ENCODE results near the gene TMEM37. TPM values are rescaled to one million over a fixed set of nuclear protein-coding genes. Genes with fewer than 3 reads are reported as not detected.

The TMEM37 gene
- total RNA-seq, 1 donor from 2014 or later: 0.73 TPM

DNA sequence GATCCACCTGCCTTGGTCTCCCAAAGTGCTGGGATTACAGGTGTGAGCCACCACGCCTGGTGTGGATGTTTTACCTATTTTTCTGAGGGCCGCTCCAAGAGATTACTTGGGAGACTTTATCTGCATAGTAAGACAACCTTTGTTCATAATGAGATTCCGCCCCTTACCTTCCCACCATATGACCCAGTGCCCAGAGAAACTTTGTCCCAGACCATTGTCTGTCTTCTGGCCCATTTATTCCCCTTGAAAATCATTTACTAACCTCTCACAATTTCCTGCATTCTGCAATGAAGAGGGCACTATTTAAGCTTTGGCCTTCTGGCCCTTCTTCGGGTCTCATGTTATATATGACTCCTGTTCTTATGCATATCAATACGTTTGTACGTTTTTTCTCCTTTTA is 13.7 kb upstream of the TMEM37 start:
- no peak for DNase-seq (ENCODE audit: low read depth, low spot score)

DNA sequence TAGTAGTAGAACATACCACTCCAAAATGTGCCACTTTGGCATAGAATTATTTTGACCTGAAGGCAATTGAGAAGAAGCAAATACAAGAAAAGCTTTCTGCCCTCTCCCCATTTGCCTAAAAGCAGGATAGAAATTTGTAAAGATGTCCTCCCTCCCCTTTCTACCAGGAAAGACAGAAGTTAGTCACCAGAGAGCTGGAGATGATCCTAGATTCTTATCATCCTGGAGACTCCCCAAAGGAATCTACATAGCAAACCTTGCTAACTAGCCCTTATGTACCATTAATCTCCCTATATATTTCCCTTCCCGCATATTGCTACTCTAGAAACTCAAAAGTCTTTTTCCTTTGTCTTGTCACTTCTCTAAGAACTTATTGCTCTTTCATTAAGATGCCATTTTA is 12.6 kb upstream of the TMEM37 start:
- no peak for DNase-seq (ENCODE audit: low read depth, low spot score)

DNA sequence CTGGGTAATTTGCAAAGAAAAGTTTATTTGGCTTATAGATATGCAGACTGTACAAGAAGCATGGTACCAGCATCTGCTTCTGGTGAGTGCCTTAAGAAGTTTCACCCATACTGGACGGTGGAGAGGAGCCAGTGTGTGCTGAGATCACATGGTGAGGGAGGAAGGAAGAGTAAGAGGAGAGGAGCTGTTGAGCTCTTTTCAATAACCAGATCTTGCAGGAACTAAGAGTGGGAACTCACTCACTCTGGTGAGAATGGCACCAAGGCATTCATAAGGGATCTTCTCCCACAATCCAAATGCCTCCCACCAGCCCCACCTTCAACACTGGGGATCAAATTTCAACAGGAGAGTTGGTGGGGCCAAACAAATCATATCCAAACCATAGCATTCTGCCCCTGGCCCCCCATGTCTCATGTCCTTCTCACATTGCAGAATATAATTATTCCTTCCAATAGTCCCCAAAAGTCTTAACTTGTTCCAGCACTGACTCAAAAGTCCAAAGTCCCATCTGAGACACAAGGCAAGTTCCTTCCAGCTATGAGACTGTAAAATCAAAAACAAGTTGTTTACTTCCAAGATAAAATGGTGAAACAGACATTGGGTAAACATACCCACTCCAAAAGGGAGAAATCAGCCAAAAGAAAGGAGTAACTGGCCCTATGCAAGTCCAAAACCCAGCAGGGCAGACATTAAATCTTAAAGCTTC is 11.7 kb upstream of the TMEM37 start:
- no peak for DNase-seq (ENCODE audit: low read depth, low spot score)

DNA sequence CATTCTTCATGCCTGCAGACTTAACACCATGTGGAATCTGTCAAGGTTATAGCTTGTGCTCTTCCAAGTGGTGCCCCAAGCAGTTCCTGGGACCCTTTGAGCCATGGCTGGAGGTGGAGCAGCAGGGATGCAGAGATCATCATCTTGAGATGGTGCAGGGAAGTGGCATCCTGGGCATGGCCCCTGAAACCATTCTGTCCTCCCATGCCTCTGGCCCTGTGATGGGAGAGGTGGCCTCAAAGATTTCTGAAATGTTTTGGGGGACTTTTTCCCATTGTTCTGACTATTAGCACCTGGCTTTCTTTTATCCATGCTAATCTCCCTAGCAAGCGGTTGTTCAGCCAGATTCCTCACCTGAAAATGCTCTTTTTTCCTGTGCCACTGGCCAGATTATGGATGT is 10.3 kb upstream of the TMEM37 start:
- DNase-seq (ENCODE audit: low read depth, low spot score): no peak

DNA sequence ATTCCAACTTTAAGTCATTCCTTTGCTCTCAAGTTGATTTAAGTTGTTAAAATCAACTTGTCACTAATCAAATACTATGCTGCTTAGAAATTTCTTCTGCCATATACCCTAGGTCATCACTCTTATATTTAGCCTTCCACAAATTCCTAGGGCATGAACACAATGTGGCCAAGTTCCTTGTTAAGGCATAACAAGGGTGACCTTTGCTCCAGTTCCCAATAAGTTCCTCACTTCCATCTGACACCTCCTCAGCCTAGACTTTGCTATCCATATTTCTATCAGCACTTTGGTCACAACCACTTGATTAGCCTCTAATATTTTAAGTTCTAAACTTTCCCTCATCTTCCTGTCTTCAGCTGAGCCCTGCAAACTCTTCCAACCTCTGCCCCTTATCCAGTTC is 9.9 kb upstream of the TMEM37 start:
- no peak for DNase-seq (ENCODE audit: low read depth, low spot score)

DNA sequence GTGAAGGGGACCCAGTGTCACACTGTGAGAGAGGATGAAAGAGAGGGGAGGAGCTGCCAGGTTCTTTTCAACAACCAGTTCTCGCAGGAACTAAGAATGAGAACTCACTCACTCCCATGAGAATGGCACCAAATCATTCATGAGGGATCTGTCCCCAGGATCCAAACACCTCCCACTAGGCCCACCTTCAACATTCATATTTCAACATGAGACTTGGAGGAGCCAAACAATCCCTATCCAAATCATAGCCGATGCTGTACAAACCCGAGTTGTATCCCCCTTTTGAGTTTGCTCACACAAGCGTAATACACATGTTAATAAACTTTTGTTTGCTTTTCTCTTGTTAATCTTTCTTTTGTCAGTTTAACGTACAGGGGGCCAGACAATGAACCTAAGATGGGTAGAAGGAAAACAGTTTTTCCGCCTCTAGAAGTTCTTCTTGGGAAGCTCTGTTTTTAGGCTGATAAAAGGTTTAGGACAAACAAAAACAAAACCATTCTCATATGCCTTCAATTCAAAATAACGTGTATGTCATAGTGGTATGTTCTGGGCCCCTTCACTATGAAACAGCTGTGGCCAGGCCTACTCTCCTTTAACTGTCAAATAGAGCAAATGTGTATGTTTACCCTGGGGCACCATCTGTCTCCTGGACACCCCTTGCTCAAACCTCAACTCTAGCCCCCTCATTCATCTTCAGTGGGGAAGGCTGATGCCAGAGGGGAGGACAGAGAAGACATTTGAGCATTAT is 9.1 kb upstream of the TMEM37 start:
- no peak for DNase-seq (ENCODE audit: low read depth, low spot score)

DNA sequence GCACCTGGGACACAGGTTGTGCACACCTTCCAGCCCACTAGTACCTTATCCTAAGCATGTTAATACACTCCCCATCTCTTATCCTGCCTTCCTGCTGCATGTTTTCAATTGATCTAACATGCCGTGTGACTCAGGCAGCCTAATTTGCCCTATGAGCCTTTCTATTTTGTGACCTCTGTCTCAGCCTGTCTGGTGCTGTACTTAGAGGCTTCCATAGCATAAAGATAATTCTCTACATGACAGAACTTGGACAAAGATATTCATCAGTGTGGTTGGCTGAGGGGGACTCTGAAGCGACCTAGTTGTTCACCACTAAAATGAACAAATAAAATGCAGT is 8.6 kb upstream of the TMEM37 start:
- DNase-seq (ENCODE audit: low read depth, low spot score): no peak

DNA sequence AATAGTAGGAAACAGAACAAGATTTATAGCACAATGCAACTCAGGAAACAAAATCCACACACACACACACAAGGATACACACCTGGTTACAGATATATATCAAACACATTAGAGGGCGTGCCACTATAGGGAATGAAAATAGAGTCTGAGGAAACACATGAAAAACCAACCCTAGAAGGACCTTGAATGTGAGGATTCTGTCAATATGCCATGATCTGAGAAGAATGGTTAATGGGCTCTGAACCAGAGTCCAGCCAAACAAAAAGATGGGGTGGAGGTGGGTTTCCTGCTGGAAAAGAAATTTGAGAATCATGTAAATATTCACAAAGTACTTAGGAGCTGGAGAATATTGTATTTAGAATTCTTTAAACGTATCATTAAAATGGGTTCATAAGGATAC is 7.8 kb upstream of the TMEM37 start:
- no peak for DNase-seq (ENCODE audit: low read depth, low spot score)

DNA sequence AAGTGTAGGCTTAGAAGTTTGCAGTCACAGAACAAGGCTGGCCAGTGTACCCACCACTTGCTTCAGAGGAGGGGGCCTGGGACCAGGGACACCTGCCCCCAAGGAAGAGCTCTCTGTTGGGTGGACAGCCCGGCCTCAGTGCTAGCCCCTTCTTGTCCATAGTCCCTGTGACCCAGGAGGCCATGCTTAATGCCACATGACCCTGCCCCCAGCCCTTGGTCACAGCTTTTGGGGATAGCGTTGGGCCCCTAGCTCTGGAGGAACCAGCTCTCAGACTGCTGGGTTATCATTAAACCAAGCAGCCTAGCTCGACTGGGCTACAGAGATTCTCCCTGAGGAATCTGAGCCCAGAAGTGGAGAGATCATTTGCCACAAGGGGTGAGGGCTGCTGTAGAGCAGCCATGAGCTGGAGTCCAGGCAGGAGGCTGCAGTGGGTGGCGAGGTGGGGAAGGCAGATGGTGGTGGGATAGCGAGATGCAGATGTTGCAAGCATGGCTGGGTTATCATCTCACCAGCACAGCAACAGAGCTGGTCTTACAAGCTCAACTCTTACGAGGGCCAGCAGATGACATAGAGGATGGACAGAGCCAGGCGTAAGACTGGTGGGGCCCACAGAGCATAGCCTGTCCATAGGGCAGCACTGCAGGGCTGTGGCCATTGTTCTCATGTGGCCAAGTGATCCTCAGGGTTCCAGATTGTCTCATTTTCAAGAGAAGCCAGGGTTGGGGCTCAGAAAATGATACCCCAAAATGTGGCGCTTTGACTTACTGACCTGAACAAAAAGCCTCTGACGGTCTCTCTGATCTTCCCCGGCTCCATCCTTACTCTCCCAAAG is 7.2 kb upstream of the TMEM37 start:
- DNase-seq (ENCODE audit: low read depth, low spot score): no peak

DNA sequence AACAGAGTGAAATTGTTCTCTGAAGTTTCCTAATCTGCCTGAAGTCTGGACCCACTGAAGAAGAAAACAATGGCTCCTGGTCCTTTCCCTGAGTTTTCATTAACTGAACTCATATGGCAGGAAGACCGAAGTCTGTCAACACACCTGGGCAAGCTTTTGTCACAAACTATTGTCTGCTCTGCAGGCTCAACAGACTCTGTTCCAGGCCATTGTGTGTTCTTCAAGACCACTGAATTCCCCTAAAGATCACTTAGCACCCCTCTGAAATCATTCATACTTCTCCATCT is 6.6 kb upstream of the TMEM37 start:
- DNase-seq (ENCODE audit: low read depth, low spot score): no peak

DNA sequence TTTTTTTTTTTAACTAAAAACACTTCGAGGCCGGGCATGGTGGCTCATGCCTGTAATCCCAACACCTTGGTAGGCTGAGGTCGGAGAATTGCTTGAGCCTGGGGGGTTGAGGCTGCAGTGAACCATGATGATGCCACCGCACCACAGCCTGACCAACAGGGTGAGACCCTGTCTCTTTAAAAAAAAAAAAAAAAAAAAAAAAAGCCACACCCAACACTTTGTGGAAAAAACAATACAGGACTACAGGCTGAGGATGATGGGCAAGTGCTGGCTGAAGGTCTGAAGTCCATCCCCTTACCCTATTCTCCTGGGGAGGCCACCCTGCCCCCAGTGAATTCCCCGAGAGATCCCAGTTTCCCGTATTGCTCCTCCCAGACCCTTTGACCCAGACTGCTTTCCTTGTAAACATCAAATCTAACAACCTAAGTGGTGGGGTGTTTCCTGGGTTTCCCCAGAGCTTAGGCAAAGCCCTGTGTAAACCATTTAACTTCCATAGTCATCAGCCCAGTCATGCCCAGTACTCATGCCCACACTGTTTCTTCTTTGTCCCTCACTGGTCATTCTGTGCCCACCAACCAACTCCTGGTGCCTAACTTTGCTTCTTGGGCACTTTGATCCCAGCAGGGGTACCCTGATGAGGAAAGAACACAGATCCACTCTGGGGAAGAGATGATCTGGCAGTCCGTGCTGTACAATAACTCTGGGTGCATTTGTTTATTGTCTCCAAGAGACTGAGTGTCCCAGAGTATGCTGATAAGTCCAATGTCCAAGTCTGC is 5.8 kb upstream of the TMEM37 start:
- no peak for DNase-seq (ENCODE audit: low read depth, low spot score)

DNA sequence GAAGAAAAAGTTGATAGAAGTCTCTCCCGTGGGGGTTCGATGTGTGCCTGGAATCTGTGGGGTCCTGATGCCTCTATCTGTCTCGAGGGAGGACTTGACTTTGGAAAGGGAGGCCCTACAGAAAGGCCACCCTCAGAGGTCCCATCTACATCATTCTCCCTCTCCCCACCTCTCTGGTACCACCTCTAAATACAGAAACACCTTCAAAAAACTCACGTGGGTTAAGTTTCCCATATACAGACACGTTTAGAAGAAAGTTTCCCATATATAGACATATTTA is 5.3 kb upstream of the TMEM37 start:
- no peak for DNase-seq (ENCODE audit: low read depth, low spot score)

DNA sequence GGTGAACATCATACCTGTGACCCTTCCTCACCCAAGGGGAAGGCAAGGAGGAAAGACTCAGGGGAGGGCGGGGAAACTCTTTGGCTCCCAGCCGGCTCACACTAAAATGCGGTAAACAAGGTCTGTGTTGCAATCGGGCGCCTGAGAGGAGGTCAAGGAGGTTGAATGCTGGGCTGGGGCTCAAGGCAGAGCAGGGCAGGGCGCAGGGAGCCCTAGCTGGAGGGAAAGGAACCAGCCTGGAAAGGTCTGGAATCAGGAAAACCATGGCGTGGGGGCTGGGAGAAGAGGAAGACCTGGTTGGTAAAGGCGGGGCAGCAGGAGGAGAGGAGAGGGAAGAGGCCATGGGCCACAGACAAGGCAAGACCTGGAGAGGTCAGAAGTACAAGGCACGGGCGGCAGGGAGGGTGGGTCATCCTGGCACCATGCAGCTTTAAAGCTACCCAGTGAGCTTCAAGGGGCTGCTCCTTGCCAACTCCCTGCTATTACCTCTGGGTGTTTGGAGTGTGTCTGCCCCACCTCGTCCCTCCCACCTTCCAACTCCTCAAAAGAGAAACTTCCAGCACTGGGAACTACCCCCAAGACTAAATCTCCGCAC is 4.8 kb upstream of the TMEM37 start:
- no peak for DNase-seq (ENCODE audit: low read depth, low spot score)

DNA sequence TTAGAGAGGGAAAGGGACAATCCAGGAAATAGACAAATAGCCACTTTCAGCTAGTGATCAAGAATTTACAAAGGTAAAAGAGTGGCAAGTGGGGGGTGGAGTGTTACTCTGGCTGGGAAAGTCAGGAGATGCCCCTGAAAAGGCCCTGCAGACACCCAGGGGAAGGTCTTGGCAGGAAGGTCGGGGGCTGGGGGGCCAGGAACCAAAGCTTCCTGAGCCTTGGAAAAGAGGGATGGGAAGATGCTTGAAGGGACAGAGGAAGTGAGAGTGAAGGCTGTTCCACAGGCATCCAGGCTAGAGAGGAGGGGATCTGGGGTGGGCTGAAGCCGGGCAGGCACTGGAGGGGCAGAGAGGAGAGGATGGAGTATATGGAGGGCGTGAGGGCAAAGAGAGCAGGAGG is 3.9 kb upstream of the TMEM37 start:
- no peak for DNase-seq (ENCODE audit: low read depth, low spot score)

DNA sequence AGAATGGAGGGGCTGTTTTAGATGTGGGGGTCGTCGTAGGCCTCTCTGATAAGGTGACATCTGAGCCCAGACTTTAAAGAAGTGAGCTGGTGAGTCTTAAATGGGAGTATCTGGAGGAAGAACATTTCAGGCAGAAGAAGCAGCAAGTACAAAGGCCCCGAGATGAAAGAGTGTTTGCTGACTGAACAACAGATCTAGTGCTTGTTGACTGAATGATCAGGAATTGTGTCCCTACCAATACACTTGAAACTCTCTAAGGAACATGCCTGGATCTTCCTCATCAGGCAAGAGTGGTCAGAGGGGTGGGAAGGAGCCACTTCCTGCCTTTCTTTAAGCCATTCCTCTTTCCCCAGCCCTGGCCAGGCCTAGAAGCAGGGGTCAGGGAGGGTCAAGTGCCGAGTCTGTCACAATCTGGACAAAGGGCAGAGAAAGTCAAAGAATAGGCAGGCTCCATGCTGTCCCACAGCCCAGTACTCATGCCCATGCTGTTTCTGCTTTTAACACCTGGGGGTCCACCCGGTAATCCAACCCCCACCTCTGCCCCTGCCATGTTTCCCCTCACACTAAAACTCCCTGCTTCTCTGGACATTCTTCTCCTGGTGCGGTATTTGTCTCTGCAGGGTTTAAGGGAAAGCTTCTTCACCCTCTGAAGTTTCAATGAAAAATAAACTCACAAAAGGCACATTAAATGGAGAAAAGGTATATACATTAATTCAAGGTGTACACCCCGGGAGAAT is 3.0 kb upstream of the TMEM37 start:
- DNase-seq (ENCODE audit: low read depth, low spot score): no peak

DNA sequence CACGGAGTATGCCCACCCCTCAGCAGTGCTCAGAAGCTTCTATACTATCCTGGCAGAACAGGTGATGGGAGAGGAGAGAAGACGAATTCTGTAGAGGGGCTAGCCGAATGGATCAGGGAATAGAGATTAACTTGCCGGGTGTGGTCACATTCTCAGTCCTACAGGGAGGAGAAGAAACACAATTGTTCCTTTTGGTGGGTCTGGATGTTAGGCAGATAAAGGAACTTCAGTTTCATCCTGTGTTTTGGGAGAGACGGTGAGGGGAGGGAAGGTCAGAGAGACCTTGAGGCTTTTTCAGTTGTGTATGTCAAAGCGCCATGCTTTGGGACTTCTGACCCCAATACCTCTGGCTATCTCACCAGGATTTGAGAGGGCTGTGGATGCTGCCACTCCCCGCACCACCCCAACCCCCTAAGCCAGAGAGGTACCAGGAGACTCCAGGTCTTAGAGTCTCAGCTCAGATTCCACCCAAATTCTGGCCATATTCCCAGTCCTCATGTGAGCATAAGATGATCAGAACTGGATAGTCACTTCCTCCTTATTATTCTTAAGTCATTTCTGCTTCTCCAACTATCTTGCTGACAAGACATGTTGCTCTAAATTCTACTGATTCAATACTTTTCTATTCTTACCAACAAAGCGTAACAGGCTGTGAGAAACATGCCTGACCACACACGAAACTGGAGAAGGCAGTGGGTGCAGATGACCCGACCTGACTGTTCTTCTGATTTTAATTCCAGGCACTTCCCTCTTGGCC is 2.3 kb upstream of the TMEM37 start:
- DNase-seq (ENCODE audit: low read depth, low spot score): no peak

DNA sequence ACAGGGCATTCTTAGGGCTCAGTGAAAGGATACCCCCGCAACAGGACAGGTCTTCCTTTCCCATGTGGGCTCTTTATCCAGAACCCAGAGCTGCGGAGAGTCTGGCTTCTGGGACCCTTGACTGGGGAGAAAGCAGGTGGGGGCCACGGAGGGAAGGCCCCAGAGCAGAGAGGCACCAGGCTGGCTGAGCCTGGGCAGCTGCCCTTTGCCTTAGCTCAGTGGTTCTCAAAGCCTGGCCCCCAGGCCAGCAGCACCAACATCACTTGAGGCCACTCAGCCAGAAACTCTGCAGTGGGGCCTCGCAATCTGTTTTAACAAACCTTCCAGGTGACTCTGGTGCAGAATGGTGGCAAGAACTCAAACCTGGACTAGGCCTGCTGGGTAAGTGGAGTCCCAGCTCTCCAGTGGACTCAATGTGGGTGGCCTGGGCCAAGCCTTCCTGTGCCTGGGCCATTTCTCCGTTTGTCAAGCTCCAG is 1.6 kb upstream of the TMEM37 start:
- DNase-seq (ENCODE audit: low read depth, low spot score): no peak

DNA sequence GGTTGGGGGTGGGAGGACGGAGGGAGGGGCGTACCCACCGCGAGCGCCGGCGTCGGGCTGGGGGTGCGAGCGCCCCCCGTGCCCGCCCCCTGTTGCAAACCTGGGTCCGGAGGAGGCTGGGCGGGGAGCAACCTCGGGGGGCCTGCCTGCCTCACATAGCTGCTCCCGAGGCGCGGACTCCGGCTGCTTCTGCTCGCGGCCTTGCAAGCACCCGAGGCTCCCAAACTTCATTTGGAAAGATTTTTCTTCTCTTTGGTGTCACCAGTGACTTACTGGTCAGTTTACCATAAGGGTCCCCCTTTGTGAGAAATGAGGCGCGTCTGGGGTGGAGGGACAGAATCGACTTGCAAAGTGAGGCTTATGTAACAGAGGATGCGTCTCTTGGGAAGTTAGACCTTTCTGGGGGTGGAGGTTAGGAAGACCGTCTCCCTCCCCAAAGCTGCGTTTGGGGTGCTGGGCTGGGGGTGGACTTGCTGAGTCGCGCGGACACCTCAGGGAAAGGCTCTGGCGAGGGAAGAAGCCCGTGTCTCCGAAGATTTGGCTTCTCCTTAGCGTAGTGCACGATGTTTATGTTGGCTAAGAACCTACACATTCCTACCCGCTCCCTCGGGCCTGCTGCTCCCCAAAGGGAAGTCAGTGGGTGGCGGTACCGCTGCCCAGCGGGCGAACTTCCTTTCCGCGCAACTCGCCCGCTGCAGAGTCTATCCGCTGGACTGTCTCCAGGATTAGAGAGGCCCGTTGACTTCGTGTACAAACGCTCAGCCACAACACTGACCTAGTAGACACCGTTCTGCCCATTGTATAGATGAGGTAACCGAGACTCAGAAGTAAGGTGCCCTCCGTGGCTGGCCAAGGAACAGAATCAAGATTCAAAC is 559 bp downstream of the TMEM37 start:
- DNase-seq (ENCODE audit: low read depth, low spot score): peak; percentile 20

DNA sequence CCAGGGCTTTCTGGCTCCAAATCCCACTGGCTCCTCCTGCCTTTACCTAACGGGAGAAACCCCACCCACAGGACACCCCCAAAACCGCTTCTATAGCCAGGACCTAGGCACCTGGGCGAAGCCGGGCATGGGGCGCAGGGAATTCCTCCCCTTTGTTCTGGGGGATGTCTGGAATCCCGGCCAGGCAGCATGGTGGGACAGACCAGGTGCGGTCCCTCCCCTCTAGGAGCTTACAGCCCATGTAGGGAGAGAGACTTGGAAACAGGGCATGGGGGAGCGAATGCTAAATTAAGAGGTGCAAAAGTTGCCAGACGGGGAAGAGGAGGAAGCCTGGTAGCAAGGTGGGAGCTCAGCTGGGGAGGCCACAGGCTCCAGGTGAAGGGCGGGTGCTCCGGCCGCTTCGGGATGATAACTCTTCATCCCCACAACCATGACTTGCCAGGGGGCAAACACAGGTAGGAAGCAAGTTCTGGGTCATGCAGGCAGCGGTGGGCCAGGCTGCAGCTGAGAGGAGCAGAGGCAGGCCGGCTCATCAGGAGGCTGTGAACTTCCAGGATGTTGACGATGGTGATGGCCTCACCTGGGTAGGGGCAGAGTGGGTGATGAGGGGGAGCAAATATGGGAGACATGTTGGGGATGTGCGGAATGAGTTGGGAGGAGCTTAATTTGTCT is 1.3 kb downstream of the TMEM37 start:
- DNase-seq (ENCODE audit: low read depth, low spot score): no peak

All from pulmonary artery endothelial cell (primary cell).